GM12878 (cell line): ENCODE data around the gene CHST15. TPM values are rescaled to one million over a fixed set of nuclear protein-coding genes. Genes with fewer than 3 reads are reported as not detected.

Source experiments
- ATAC-seq: fragments of 200-7000 bp; cut with Tn5 transposase; 3 replicates; pipeline ENCODE4 v1.9.1; 2020; ENCODE audit warnings: mild to moderate bottlenecking, moderate library complexity
- BruUV-seq: library from RNA; stranded (reverse); fragments of 400-500 nt; replicated peaks from 2 replicates; lab custom pipeline; 2021; lab: Mats Ljungman, UMichigan
- CTCF ChIA-PET: fragments of 300-600 bp; sonication (Branson Sonifier 250); formaldehyde crosslinking; extraction: SDS; loops from one replicate; lab custom pipeline; 2021; ENCODE audit warnings: inconsistent platforms; lab: Yijun Ruan, JAX
- POLR2A ChIA-PET: fragments of 350-600 bp; formaldehyde crosslinking; extraction: SDS; loops from one replicate; lab custom pipeline; 2021; ENCODE audit warnings: inconsistent platforms; lab: Charles Lee
- RAD21 ChIA-PET: fragments of 300-600 bp; sonication (Branson Sonifier 250); formaldehyde crosslinking; loops from one replicate; lab custom pipeline; 2023; ENCODE audit warnings: antibody characterized with exemption; ENCODE audit not compliant: unreplicated experiment; lab: Charles Lee
- SMC1A ChIA-PET: fragments of 300-600 bp; sonication (Branson Sonifier 250); formaldehyde crosslinking; loops from one replicate; lab custom pipeline; 2023; ENCODE audit not compliant: unreplicated experiment, uncharacterized antibody; lab: Charles Lee
- DNase-seq: peaks from one replicate; pipeline ENCODE4 v3.0.0-alpha.2; 2011; ENCODE audit warnings: low read depth, low spot score
- FAIRE-seq: peaks from 3 replicates; lab custom pipeline; 2011; peaks lifted over from hg19 to GRCh38; lab: Jason Lieb, UNC
- H2AFZ ChIP-seq: 2 replicates; pipeline ENCODE4 v1.6.0; 2011; ENCODE audit warnings: low read depth, low read length, control low read depth; ENCODE audit not compliant: control insufficient read depth
- H3K27ac ChIP-seq: 2 replicates; pipeline ENCODE4 v1.5.1; 2011; ENCODE audit warnings: control low read depth; ENCODE audit not compliant: control insufficient read depth, insufficient read depth
- H3K27me3 ChIP-seq, 2 experiments: replicated peaks in 1 of 2; 2 replicates each; pipeline versions ENCODE4 v1.6.0 to v1.6.1; 2011; ENCODE audit warnings: low read length in 1 of 2; ENCODE audit not compliant: control insufficient read depth in 2 of 2, insufficient read depth in 2 of 2
- H3K36me3 ChIP-seq, 2 experiments: 2 replicates each; pipeline ENCODE4 v1.5.1; 2011; ENCODE audit warnings: low read length in 1 of 2; ENCODE audit not compliant: control insufficient read depth in 2 of 2, insufficient read depth in 2 of 2
- H3K4me1 ChIP-seq: 2 replicates; pipeline ENCODE4 v1.6.1; 2011; ENCODE audit warnings: mild to moderate bottlenecking, low read length, moderate library complexity, mixed read lengths; ENCODE audit not compliant: control insufficient read depth, insufficient read depth
- H3K4me2 ChIP-seq: 2 replicates; pipeline ENCODE4 v1.6.0; 2011; ENCODE audit warnings: control low read depth; ENCODE audit not compliant: control insufficient read depth, insufficient read depth
- H3K4me3 ChIP-seq: fragments of 200-600 bp; sonication (generic); 2 replicates; pipeline ENCODE4 v1.5.1; 2016
- H3K79me2 ChIP-seq: 2 replicates; pipeline ENCODE4 v1.6.0; 2011; ENCODE audit warnings: low read length; ENCODE audit not compliant: control insufficient read depth, insufficient read depth
- H3K9ac ChIP-seq: 2 replicates; pipeline ENCODE4 v1.8.0; 2011; ENCODE audit warnings: low read length, control low read depth, mixed read lengths; ENCODE audit not compliant: control insufficient read depth, insufficient read depth
- H3K9me3 ChIP-seq: replicated peaks from 3 replicates; pipeline ENCODE4 v1.5.1; 2011; ENCODE audit warnings: mild to moderate bottlenecking, low read length; ENCODE audit not compliant: control insufficient read depth, insufficient read depth
- H4K20me1 ChIP-seq: 2 replicates; pipeline ENCODE4 v1.6.0; 2011; ENCODE audit not compliant: control insufficient read depth, insufficient read depth
- ATF7 ChIP-seq: fragments of 450-650 bp; IDR thresholded peaks from 2 replicates; pipeline ENCODE4 v1.6.1; 2016; ENCODE audit warnings: low read depth, mild to moderate bottlenecking
- BMI1 ChIP-seq: fragments of 450-650 bp; IDR thresholded peaks from 2 replicates; pipeline ENCODE4 v1.6.1; 2016; ENCODE audit warnings: mild to moderate bottlenecking, moderate library complexity, borderline replicate concordance
- GABPA ChIP-seq: IDR thresholded peaks from 2 replicates; pipeline ENCODE4 v1.6.1; 2014; ENCODE audit warnings: antibody characterized with exemption, low read depth, mild to moderate bottlenecking, inconsistent platforms
- HDAC6 ChIP-seq: fragments of 200-600 bp; sonication (generic); IDR thresholded peaks from one replicate; pipeline ENCODE4 v1.8.0; 2017; ENCODE audit warnings: antibody characterized with exemption; ENCODE audit not compliant: unreplicated experiment
- IRF4 ChIP-seq: IDR thresholded peaks from 2 replicates; pipeline ENCODE4 v1.6.1; 2011; ENCODE audit warnings: low read depth, low read length
- MTA3 ChIP-seq: IDR thresholded peaks from 2 replicates; pipeline ENCODE4 v1.6.1; 2012; ENCODE audit warnings: low read length, inconsistent platforms, borderline replicate concordance
- NR2C2 ChIP-seq: IDR thresholded peaks from 2 replicates; pipeline ENCODE4 v1.6.1; 2011; ENCODE audit warnings: borderline replicate concordance, low read depth; ENCODE audit not compliant: control insufficient read depth, insufficient read length
- NR2F1 ChIP-seq: fragments of 450-650 bp; conservative IDR thresholded peaks from 2 replicates; pipeline ENCODE4 v1.6.1; 2017; ENCODE audit warnings: mild to moderate bottlenecking
- PAX5 ChIP-seq: IDR thresholded peaks from 2 replicates; pipeline ENCODE4 v1.6.1; 2011; ENCODE audit warnings: low read depth, low read length, borderline replicate concordance
- PKNOX1 ChIP-seq: fragments of 450-650 bp; IDR thresholded peaks from 2 replicates; pipeline ENCODE4 v1.6.1; 2016; ENCODE audit warnings: mild to moderate bottlenecking
- POLR2AphosphoS2 ChIP-seq: IDR thresholded peaks from 2 replicates; pipeline ENCODE4 v1.6.1; 2011; ENCODE audit warnings: low read depth, mild to moderate bottlenecking, low read length, improper control_type of control experiment, moderate library complexity
- POLR2AphosphoS5 ChIP-seq: IDR thresholded peaks from 2 replicates; pipeline ENCODE4 v1.6.1; 2011; ENCODE audit warnings: mild to moderate bottlenecking, low read length, inconsistent platforms
- RB1 ChIP-seq: fragments of 450-650 bp; formaldehyde crosslinking; IDR thresholded peaks from 2 replicates; pipeline ENCODE4 v1.6.1; 2017; ENCODE audit warnings: mild to moderate bottlenecking, borderline replicate concordance
- RFX5 ChIP-seq: IDR thresholded peaks from 2 replicates; pipeline ENCODE4 v1.6.1; 2011; ENCODE audit warnings: low read depth, low read length, improper control_type of control experiment
- STAT1 ChIP-seq: fragments of 450-650 bp; conservative IDR thresholded peaks from 2 replicates; pipeline ENCODE4 v1.6.1; 2014; ENCODE audit warnings: antibody characterized with exemption, mild to moderate bottlenecking
- STAT3 ChIP-seq: IDR thresholded peaks from 2 replicates; pipeline ENCODE4 v1.6.1; 2011; ENCODE audit warnings: low read depth, low read length, improper control_type of control experiment
- TCF12 ChIP-seq: IDR thresholded peaks from 2 replicates; pipeline ENCODE4 v1.6.1; 2011; ENCODE audit warnings: low read depth, mild to moderate bottlenecking, low read length
- USF2 ChIP-seq: IDR thresholded peaks from 2 replicates; pipeline ENCODE4 v1.6.1; 2011; ENCODE audit warnings: low read depth, low read length, improper control_type of control experiment, borderline replicate concordance
- ZNF384 ChIP-seq: IDR thresholded peaks from 2 replicates; pipeline ENCODE4 v1.6.1; 2012; ENCODE audit warnings: low read depth, mild to moderate bottlenecking, low read length, improper control_type of control experiment, borderline replicate concordance
- WGBS: methylation state at CpG from one replicate; pipeline ENCODE4 v1.1.6; 2016; ENCODE audit warnings: low lambda C conversion rate; ENCODE audit not compliant: insufficient replicate concordance, insufficient coverage; ENCODE audit errors: missing lambda C conversion rate; 5-methylcytosine and 5-hydroxymethylcytosine counted together
- in situ Hi-C: fragments of 300-500 bp; cut with MboI; formaldehyde crosslinking; loops from 9 replicates; pipeline ENCODE4 v1.14.3; 2018; ENCODE audit warnings: mixed read lengths
- intact Hi-C: fragments of 100-400 bp; cut with micrococcal nuclease; formaldehyde crosslinking; loops from one replicate; pipeline ENCODE4 v1.14.2; 2022; ENCODE audit not compliant: unreplicated experiment
- polyA plus RNA-seq, 11 experiments: library from polyadenylated mRNA; depleted of rRNA in 4 of 11; unstranded in 6 of 11; stranded (reverse) in 5 of 11; fragments of >200 nt; fragmentation: Nextera tagmentation in 4 of 11; fragmentation: Illumina TruSeq in 1 of 11; extraction: Ambion mirVana in 4 of 11; extraction: Trizol in 1 of 11; gene quantifications; 1 replicate in 1 of 11; 2 replicates in 10 of 11; pipeline versions ENCODE4 v1.2.1 to v1.2.3, GENCODE V29; 2011 to 2016; ENCODE audit warnings: inconsistent platforms in 2 of 11, missing spikeins in 2 of 11, low read depth in 1 of 11
- total RNA-seq, 4 experiments: library from RNA; depleted of rRNA in 3 of 4; stranded (reverse); fragments of >200 nt in 3 of 4; fragmentation: Illumina TruSeq in 1 of 4; extraction: Trizol in 1 of 4; gene quantifications; 2 replicates each; pipeline versions ENCODE4 v1.2.1 to v1.2.3, GENCODE V29; 2013 to 2021
- TF ChIP-seq, protein P1 (sequence below): fragments of 450-650 bp; IDR thresholded peaks from 2 replicates; pipeline ENCODE4 v1.6.1; 2016; ENCODE audit warnings: mild to moderate bottlenecking, moderate library complexity, borderline replicate concordance

Gene CHST15
- total and polyA plus RNA-seq, 10 of the 15 experiments (the other 5 are each of a cell fraction or from before 2014, with no cell fraction given) = 0.02 to 0.53 (median 0.05) TPM; not detected in 1

DNA sequence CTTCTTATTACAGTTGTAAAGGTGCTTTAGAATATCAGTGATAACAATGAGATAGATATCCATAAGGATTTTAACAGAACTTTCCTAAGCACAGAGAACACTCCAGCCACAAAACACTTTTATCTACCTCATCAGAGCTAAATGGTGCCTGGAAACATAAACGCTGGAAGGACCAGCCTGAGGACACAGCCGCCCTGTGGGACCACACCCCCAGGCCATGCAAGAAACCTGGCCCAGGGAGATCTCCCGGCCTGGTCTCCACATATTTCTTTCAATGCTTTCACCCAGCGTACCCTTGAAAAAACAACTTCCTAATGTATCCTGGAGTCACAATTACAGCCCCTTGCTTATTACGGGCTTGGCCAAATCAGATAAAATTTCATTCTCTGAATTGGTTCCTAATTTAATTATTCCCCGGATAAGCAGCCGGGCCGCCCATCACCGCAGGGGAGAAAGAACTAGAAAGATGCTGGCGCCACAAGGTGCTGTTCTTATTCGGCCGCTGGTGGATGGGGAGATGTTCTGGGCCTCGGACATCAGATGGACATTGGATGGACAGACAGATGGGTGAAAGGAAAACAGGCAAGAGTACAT lies 11.8 kb downstream of the CHST15 start:
- TF ChIP-seq GABPA (no peak), RFX5 (no peak), TCF12 (no peak), PKNOX1 (no peak), HDAC6 (no peak), POLR2AphosphoS5 (no peak), STAT1 (no peak), POLR2AphosphoS2 (no peak), STAT3 (no peak), IRF4 (no peak), PAX5 (no peak), USF2 (no peak), BMI1 (no peak), RB1 (no peak), MTA3 (no peak), NR2C2 (no peak), ATF7 (no peak), NR2F1 (no peak), ZNF384 (no peak)
- TF ChIP-seq, protein P1, sequence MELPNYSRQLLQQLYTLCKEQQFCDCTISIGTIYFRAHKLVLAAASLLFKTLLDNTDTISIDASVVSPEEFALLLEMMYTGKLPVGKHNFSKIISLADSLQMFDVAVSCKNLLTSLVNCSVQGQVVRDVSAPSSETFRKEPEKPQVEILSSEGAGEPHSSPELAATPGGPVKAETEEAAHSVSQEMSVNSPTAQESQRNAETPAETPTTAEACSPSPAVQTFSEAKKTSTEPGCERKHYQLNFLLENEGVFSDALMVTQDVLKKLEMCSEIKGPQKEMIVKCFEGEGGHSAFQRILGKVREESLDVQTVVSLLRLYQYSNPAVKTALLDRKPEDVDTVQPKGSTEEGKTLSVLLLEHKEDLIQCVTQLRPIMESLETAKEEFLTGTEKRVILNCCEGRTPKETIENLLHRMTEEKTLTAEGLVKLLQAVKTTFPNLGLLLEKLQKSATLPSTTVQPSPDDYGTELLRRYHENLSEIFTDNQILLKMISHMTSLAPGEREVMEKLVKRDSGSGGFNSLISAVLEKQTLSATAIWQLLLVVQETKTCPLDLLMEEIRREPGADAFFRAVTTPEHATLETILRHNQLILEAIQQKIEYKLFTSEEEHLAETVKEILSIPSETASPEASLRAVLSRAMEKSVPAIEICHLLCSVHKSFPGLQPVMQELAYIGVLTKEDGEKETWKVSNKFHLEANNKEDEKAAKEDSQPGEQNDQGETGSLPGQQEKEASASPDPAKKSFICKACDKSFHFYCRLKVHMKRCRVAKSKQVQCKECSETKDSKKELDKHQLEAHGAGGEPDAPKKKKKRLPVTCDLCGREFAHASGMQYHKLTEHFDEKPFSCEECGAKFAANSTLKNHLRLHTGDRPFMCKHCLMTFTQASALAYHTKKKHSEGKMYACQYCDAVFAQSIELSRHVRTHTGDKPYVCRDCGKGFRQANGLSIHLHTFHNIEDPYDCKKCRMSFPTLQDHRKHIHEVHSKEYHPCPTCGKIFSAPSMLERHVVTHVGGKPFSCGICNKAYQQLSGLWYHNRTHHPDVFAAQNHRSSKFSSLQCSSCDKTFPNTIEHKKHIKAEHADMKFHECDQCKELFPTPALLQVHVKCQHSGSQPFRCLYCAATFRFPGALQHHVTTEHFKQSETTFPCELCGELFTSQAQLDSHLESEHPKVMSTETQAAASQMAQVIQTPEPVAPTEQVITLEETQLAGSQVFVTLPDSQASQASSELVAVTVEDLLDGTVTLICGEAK = no peak
- H3K4me3 ChIP-seq = no peak overlapping the region
- H2AFZ ChIP-seq = no peak overlapping the region
- DNase-seq = no peak
- H3K36me3 ChIP-seq = no peaks in the 10 kb centered on the region
- no peaks in the 10 kb centered on the region for H3K79me2 ChIP-seq
- H3K4me2 ChIP-seq = no peak overlapping the region
- no peaks in the 10 kb centered on the region for H3K4me1 ChIP-seq
- ChIA-PET CTCF (no interaction called here), SMC1A (no interaction called here), RAD21 (no interaction called here), POLR2A (no interaction called here)
- no peak overlapping the region for H3K9ac ChIP-seq
- no peak for FAIRE-seq
- intact Hi-C loops = loop anchor here (5.0 kb wide), 1 partner anchor 84 kb away; no protein-coding TSS in a partner anchor
- no peaks in the 10 kb centered on the region for H4K20me1 ChIP-seq
- ATAC-seq = no peak
- WGBS = 61% methylated on average over 13 of the region's 13 CpGs
- H3K9me3 ChIP-seq = no peaks in the 10 kb centered on the region; the same call in 2 of the 3 replicates
- BruUV-seq = no TSS peak
- peaks cover 1 to 4% of the 10 kb centered on the region in 2 experiments; a peak in 2 of 4 replicates for H3K27me3 ChIP-seq
- H3K27ac ChIP-seq = no peak overlapping the region
- in situ Hi-C loops = no loop called here
